Breast epithelium (tissue), 4 donors: ENCODE measurements around the gene TSR3. TPM values are rescaled to one million over a fixed set of nuclear protein-coding genes. Genes with fewer than 3 reads are reported as not detected.

Source experiments
- DNase-seq, 2 donors: peaks; one replicate each; pipeline ENCODE4 v3.0.0-alpha.2; 2019; ENCODE audit warnings: low spot score in 2 of 2
- H3K27ac ChIP-seq, 2 donors: fragments of 200-600 bp; sonication (generic) in 1 of 2; one replicate each; pipeline ENCODE4 v1.5.1; 2016 to 2019; ENCODE audit warnings: mild to moderate bottlenecking in 1 of 2
- H3K27me3 ChIP-seq, 2 donors: fragments of 200-600 bp; sonication (generic) in 1 of 2; one replicate each; pipeline versions ENCODE4 v1.5.1 to v1.6.0; 2017 to 2019; ENCODE audit warnings: control low read depth in 1 of 2, mild to moderate bottlenecking in 1 of 2
- H3K36me3 ChIP-seq: fragments of 200-600 bp; one replicate; pipeline ENCODE4 v1.5.1; 2019
- H3K4me1 ChIP-seq, 2 donors: fragments of 200-600 bp; sonication (generic); one replicate each; pipeline ENCODE4 v1.5.1; 2016 to 2019; ENCODE audit warnings: control low read depth in 1 of 2
- H3K4me3 ChIP-seq, 3 donors: fragments of 200-600 bp; sonication (generic); 1 replicate in 2 of 3; 2 replicates in 1 of 3; pipeline ENCODE4 v1.5.1; 2016 to 2019; ENCODE audit warnings: mild to moderate bottlenecking in 3 of 3, moderate library complexity in 2 of 3
- H3K9me3 ChIP-seq, 2 donors: fragments of 200-600 bp; sonication (generic) in 1 of 2; one replicate each; pipeline ENCODE4 v1.5.1; 2016 to 2019; ENCODE audit warnings: control low read depth in 1 of 2
- CTCF ChIP-seq, 3 donors: fragments of 450-650 bp; IDR thresholded peaks; one replicate each; pipeline ENCODE4 v1.5.1; 2016 to 2017; ENCODE audit warnings: antibody characterized with exemption in 3 of 3, mild to moderate bottlenecking in 3 of 3, moderate library complexity in 3 of 3
- POLR2A ChIP-seq: fragments of 450-650 bp; IDR thresholded peaks from one replicate; pipeline ENCODE4 v1.6.1; 2016; ENCODE audit warnings: antibody characterized with exemption, mild to moderate bottlenecking, moderate library complexity
- POLR2AphosphoS5 ChIP-seq, 3 donors: sonication (generic); formaldehyde crosslinking; IDR thresholded peaks; one replicate each; pipeline ENCODE4 v1.6.1; 2017; ENCODE audit warnings: antibody characterized with exemption in 3 of 3
- intact Hi-C: fragments of 100-400 bp; cut with DNase I; formaldehyde crosslinking; loops from one replicate; pipeline ENCODE4 v1.15.1; 2023; ENCODE audit warnings: low total_unique reads
- total RNA-seq, 3 donors: library from RNA; depleted of rRNA; stranded (reverse); fragments of >200 nt; gene quantifications; one replicate each; pipeline ENCODE4 v1.1.0, GENCODE V29; 2016

TSR3 gene
- total RNA-seq, 3 donors from 2014 or later, result 54.4 to 72.3 (median 59.6) TPM

- no peak for TF ChIP-seq POLR2A
- no peak for TF ChIP-seq CTCF (IDR thresholded peaks at IDR 0.05)
- no peak for TF ChIP-seq POLR2AphosphoS5 (IDR thresholded peaks at IDR 0.05)
- Histone ChIP-seq H3K4me1 (peaks cover 18% of the 10 kb centered on the region in 2 donors), H3K27me3 (no peaks in the 10 kb centered on the region), H3K36me3 (peaks cover 6% of the 10 kb centered on the region), H3K4me3 (no peak overlapping the region), H3K9me3 (no peaks in the 10 kb centered on the region), H3K27ac (no peak overlapping the region)
- intact Hi-C loops, result loop anchor here (10.0 kb wide), 1 partner anchor 100 kb away; the partner anchor contains the start of gene UNKL
- no peak for DNase-seq
Measured at GRCh38 chr16:1314399-1315068, 37.1 kb downstream of the TSR3 start.

- Histone ChIP-seq H3K36me3 (peaks cover 6% of the 10 kb centered on the region), H3K4me3 (no peak overlapping the region), H3K4me1 (peaks cover 18% of the 10 kb centered on the region in 2 donors), H3K27me3 (no peaks in the 10 kb centered on the region), H3K9me3 (no peaks in the 10 kb centered on the region), H3K27ac (no peak overlapping the region)
- no peak for DNase-seq
- intact Hi-C loops, result loop anchor here (10.0 kb wide), 1 partner anchor 101 kb away; the partner anchor contains the start of gene UNKL
- no peak for TF ChIP-seq POLR2A
- TF ChIP-seq CTCF (IDR thresholded peaks at IDR 0.05), result no peak
- TF ChIP-seq POLR2AphosphoS5 (IDR thresholded peaks at IDR 0.05), result no peak
Measured at GRCh38 chr16:1313721-1314369, 37.8 kb downstream of the TSR3 start.

GRCh38 chr16:1312903-1313302 lies 38.8 kb downstream of the TSR3 start:
- intact Hi-C loops, result loop anchor here (10.0 kb wide), 1 partner anchor 102 kb away; the partner anchor contains the start of gene UNKL
- Histone ChIP-seq H3K4me1 (peaks cover 18% of the 10 kb centered on the region in 2 donors), H3K4me3 (peak overlapping the region in 1 of 3 donors; percentile 75), H3K9me3 (no peaks in the 10 kb centered on the region), H3K27me3 (no peaks in the 10 kb centered on the region), H3K27ac (no peak overlapping the region), H3K36me3 (peaks cover 1% of the 10 kb centered on the region)
- TF ChIP-seq CTCF (IDR thresholded peaks at IDR 0.05) (no peak), POLR2A (no peak), POLR2AphosphoS5 (IDR thresholded peaks at IDR 0.05) (no peak)
- DNase-seq, result no peak

GRCh38 chr16:1312467-1312816 lies 39.2 kb downstream of the TSR3 start:
- Histone ChIP-seq H3K36me3 (no peaks in the 10 kb centered on the region), H3K4me3 (peak overlapping the region; percentile 75 to 88 (median 78)), H3K27ac (no peak overlapping the region), H3K9me3 (no peaks in the 10 kb centered on the region), H3K4me1 (peaks cover 18% of the 10 kb centered on the region in 2 donors), H3K27me3 (no peaks in the 10 kb centered on the region)
- DNase-seq, result no peak
- no peak for TF ChIP-seq POLR2AphosphoS5 (IDR thresholded peaks at IDR 0.05)
- no peak for TF ChIP-seq POLR2A
- no peak for TF ChIP-seq CTCF (IDR thresholded peaks at IDR 0.05)
- intact Hi-C loops, result loop anchor here (10.0 kb wide), 1 partner anchor 102 kb away; the partner anchor contains the start of gene UNKL
